GM12864 (cell line): ENCODE measurements around the gene TDRD3.

ENCODE experiments used
- DNase-seq: peaks from one replicate; pipeline ENCODE4 v3.0.0-alpha.2; 2011; ENCODE audit warnings: low read depth
- H3K4me3 ChIP-seq: 2 replicates; pipeline ENCODE4 v1.5.1; 2011; ENCODE audit warnings: mild to moderate bottlenecking, low read depth, low read length, control low read depth
- CTCF ChIP-seq: IDR thresholded peaks from 2 replicates; pipeline ENCODE4 v1.5.1; 2011; ENCODE audit warnings: low read depth, mild to moderate bottlenecking, moderate library complexity, low read length, control low read depth, inconsistent platforms; ENCODE audit errors: missing control alignments

Gene TDRD3

GRCh38 chr13:60519496-60519895 lies 122.5 kb downstream of the TDRD3 start:
- H3K4me3 ChIP-seq: no peak overlapping the region
- DNase-seq: no peak
- no peak for TF ChIP-seq CTCF

GRCh38 chr13:60520902-60521569 lies 124.0 kb downstream of the TDRD3 start:
- TF ChIP-seq CTCF: no peak
- H3K4me3 ChIP-seq: no peak overlapping the region
- no peak for DNase-seq

- DNase-seq: no peak
- H3K4me3 ChIP-seq: no peak overlapping the region
- no peak for TF ChIP-seq CTCF
These were observed 141.5 kb downstream of the TDRD3 start for GRCh38 chr13:60538566-60538965.

GRCh38 chr13:60540276-60540675 lies 143.3 kb downstream of the TDRD3 start:
- no peak for DNase-seq
- no peak overlapping the region for H3K4me3 ChIP-seq
- no peak for TF ChIP-seq CTCF

GRCh38 chr13:60562096-60562780 lies 165.2 kb downstream of the TDRD3 start:
- no peak for TF ChIP-seq CTCF
- no peak overlapping the region for H3K4me3 ChIP-seq
- no peak for DNase-seq

- no peak overlapping the region for H3K4me3 ChIP-seq
- no peak for DNase-seq
- no peak for TF ChIP-seq CTCF
These were observed 174.6 kb downstream of the TDRD3 start for GRCh38 chr13:60571571-60571970.
